HT-29 (cell line): ENCODE results near the gene APOBEC3G. TPM values are rescaled to one million over a fixed set of nuclear protein-coding genes. Genes with fewer than 3 reads are reported as not detected.
"Not testable (repeated sequence)": the region's sequence is repeated elsewhere in the genome, so short reads cannot be mapped to it uniquely, and the experiment has no call there.

ENCODE experiments used
- DNase-seq: peaks from one replicate; pipeline ENCODE4 v3.0.0-alpha.2; 2015; ENCODE audit warnings: low spot score
- total RNA-seq: library from RNA; depleted of rRNA; stranded (reverse); fragments of >200 nt; shearing (Covaris generic); gene quantifications from 2 replicates; pipeline ENCODE4 v1.2.3, GENCODE V29; 2014; rRNA removed

The APOBEC3G gene
- 0.97 TPM in 1 of 2 replicates, not detected in the other for total RNA-seq

DNA sequence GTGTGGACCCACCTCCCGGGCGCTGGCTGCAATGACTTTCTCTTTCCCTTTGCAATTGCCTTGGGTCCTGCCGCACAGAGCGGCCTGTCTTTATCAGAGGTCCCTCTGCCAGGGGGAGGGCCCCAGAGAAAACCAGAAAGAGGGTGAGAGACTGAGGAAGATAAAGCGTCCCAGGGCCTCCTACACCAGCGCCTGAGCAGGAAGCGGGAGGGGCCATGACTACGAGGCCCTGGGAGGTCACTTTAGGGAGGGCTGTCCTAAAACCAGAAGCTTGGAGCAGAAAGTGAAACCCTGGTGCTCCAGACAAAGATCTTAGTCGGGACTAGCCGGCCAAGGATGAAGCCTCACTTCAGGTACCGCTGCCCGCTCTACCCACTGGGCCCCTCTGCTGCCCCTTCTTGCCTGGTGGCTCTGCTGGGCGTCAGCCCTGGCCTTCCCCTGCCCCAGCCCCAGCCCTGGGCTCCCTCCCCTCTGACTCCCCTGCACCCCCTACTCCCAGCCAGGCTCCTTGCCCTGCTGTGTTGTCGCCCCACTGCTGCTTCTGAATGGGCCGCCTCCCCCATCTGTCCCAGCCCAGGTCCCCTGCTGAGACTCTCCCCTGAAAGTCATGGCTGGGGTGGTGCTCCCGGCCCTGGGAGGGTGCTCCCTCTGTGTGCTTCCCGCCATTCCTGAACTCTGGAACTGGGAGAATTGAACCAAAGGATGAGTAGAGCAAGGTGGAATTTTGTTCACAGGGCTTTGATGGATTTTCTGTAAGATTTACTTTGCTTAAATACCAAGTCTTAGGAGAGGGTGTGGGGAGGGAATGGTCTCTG, at the start of gene APOBEC3G:
Gene APOBEC3G, plus strand, starts transcription at position 250 of the 815 bp plus-strand sequence. Its CDS starts 87 bp downstream, at position 337.
- DNase-seq = not testable (repeated sequence)

DNA sequence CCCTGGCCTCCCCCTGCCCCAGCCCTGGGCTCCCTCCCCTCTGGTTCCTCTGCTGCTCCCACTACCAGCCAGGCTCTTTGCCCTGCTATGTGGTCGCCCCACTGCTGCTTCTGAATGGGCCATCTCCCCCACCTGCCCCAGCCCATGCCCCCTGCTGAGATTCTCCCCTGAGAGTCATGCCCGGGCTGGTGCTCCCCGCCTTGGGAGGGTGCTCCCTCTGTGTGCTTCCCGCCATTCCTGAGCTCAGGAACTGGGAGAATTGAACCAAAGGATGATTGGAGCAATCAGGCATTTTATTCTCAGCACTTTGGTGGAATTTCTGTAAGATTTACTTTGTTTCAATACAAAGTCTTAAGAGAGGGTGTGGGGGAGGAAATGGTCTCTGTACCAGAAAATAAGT, 49.4 kb upstream of the APOBEC3G start:
- no peak for DNase-seq

DNA sequence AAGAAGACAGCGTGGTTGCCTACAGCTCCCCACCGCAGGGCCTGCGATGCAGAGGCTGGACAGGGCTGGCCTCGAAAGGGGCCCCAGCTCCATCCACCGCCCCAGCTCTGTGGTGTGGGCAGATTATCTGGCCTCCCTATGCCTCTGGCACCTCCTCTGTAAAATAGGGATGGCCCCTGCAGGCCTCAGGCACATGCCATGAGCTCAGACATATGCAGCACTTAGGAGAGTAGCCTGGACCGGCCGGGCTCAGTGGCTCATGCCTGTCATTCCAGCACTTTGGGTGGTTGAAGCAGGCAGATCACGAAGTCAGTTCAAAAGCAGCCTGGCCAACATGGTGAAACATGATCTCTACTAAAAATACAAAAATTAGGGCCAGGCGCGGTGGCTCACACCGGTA, 48.8 kb upstream of the APOBEC3G start:
- no peak for DNase-seq

DNA sequence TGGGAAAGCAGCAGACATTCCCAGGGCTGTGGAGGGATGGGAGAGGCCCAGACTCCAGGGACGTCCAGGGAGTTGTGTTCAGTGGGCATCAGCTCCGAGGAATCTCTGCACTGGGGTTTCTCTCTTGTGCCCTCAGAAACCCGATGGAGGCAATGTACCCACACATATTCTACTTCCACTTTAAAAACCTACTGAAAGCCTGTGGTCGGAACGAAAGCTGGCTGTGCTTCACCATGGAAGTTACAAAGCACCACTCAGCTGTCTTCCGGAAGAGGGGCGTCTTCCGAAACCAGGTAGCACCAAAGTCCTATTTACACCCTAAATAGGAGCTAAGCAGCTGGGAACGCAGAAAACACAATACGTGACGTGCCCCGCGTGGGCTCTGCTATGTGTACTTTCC, 47.8 kb upstream of the APOBEC3G start:
- no peak for DNase-seq

DNA sequence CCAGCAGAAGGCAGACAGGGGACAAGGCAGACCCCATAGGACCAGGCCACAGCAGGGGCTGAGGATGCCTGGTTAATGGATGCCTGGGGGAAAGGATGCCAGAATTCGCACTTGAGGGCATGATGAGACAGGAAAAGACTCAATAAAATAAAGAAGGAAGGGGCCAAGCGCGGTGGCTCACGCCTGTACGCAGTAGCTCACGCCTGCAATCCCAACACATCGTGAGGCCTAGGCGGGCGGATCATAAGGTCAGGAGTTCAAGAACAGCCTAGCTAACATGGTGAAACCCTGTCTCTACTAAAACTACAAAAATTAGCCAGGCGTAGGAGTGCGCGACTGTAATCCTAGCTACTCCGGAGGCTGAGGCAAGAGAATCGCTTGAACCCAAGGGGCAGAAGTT, 46.4 kb upstream of the APOBEC3G start:
- no peak for DNase-seq

DNA sequence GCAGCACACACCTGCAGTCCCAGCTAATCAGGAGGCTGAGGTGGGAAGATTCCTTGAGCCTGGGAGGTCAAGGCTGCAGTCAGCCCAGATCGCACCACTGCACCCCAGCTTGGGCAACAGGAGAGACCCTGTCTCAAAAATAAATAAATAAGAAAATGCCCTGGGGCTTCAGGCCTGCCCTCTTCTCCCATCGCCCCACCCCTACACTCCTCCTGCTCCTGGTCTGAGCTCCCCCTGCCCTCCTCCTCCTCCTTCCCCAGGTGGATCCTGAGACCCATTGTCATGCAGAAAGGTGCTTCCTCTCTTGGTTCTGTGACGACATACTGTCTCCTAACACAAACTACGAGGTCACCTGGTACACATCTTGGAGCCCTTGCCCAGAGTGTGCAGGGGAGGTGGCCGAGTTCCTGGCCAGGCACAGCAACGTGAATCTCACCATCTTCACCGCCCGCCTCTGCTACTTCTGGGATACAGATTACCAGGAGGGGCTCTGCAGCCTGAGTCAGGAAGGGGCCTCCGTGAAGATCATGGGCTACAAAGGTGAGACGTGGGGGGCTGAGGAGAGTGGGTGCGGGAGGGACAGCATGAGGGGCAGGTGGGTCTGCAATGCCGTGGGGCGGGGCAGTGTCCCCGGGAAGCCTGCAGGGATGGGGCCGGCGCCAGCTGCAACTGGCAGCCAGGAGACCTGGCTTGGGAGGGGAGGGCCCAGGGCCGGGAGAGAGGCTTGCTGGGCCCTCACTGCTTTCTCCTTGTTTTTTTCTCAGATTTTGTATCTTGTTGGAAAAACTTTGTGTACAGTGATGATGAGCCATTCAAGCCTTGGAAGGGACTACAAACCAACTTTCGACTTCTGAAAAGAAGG, 45.4 kb upstream of the APOBEC3G start:
- DNase-seq = not testable (repeated sequence)

DNA sequence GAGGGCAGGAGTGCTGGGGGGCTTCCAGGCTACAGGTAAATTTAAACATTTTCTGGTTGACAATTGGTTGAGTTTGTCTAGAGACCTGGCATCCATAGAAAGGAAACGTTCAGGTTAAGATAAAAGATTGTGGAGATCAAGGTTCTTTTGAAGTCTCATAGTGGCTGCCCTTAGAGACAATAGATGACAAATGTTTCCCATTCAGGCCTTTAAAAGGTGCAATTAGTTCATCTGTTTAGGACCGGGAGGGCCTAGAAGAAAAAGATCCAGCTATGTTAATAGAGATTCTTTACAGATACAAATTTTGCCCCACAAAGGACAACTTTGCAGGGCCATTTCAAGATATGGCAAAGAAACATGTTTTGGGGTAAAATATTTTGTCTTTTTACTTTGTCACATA, 40.0 kb upstream of the APOBEC3G start:
- DNase-seq = not testable (repeated sequence)

DNA sequence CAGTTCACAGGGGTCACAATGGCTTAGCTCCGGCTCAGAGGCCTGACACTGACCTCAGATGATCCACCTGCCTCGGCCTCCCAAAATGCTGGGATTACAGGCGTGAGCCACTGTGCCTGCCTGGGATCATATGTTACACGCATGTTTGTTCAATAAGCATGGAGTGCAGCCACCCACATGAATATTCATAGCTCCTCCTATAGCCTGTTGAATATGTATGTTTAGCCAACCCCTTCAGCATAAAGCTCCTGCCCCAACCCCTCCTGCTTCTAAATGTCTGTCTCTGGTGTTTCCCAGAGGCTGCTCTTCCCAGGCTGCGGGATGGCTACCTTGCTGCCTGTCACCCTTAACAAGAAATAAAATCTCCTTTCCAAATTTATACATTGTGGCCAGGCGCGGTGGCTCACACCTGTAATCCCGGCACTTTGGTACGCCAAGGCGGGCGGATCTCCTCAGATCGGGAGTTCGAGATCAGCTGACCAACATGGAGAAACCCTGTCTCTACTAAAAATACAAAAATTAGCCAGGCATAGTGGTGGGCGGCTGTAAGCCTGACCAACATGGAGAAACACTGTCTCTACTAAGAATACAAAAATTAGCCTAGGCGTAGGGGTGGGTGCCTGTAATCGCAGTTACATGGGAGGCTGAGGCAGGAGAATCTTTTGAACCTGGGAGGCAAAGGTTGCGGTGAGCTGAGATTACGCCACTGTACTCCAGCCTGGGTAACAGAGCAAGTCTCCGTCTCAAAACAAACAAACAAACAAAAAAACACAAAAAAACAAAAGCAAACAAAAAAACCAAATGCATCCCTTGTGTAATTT, 37.6 kb upstream of the APOBEC3G start:
- DNase-seq = no peak

DNA sequence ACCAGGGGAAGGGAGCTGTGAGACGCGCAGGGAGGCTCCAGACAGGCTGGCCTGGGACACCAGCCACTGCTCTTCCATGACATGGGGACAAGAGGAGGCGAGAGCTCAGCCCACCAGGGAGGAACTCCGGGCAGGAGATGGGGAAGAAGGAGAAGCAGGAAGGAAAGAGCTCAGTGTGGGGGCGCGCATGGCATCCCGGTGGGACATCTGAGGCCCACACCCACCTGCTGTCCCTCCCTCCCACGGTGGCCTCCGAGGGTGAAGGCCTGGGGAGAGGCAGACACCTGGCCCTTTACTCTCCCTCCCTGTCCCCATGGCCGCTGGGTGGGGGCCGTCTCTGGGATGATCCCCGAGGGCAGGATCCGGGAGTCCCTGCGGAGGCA, 36.9 kb upstream of the APOBEC3G start:
- not testable (repeated sequence) for DNase-seq

DNA sequence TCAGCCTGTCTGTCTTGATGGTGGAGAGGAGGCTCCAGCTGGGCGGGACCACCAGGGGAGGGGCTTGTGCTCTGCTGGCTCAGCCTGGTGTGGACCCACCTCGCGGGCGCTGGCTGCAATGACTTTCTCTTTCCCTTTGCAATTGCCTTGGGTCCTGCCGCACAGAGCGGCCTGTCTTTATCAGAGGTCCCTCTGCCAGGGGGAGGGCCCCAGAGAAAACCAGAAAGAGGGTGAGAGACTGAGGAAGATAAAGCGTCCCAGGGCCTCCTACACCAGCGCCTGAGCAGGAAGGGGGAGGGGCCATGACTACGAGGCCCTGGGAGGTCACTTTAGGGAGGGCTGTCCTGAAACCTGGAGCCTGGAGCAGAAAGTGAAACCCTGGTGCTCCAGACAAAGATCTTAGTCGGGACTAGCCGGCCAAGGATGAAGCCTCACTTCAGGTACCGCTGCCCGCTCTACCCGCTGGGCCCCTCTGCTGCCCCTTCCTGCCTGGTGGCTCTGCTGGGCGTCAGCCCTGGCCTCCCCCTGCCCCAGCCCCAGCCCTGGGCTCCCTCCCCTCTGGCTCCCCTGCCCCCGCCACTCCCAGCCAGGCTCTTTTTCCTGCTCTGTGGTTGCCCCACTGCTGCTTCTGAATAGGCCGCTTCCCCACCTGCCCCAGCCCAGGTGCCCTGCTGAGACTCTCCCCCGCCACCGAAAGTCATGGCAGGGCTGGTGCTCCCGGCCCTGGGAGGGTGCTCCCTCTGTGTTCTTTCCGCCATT, 36.4 kb upstream of the APOBEC3G start, which contains the start of gene APOBEC3F:
Gene APOBEC3F, plus strand, starts transcription at position 327 of the 759 bp plus-strand sequence. Its CDS starts 97 bp downstream, at position 424.
- not testable (repeated sequence) for DNase-seq

DNA sequence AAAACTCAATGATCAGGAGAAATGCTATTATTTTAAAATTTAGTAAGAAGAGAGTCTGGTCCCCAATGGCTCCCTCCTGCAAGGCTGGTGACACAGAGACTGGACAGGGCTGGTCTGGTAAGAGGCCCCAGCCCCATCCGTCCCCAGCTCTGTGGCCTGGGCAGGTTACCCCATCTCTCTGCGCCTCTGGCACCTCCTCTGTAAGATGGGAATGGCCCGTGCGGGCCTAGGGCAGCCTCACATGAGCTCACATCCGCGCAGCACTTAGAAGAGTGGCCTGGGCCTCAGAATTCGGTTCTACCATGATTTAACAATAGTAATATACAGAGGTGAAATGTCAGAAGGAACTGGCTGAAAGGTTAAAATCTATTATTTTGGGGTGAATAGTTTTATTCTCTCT, 35.2 kb upstream of the APOBEC3G start:
- DNase-seq = no peak

DNA sequence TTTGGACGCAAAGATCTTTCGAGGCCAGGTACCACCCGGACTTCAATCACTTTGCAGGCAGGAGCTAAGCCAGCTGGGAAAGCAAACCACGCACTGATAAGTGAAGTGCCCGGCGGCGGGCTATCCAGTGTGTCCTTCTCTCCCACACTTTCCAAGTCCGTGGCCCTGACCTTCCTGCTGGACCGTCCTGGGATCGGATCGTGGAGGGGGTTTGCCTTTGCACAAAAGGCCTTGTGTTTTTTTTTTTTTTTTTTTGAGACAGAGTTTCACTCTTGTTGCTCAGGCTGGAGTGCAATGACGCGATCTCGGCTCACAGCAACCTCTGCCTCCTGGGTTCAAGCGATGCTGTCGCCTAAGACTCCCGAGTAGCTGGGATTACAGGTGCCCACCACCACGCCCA, 34.0 kb upstream of the APOBEC3G start:
- DNase-seq = not testable (repeated sequence)

DNA sequence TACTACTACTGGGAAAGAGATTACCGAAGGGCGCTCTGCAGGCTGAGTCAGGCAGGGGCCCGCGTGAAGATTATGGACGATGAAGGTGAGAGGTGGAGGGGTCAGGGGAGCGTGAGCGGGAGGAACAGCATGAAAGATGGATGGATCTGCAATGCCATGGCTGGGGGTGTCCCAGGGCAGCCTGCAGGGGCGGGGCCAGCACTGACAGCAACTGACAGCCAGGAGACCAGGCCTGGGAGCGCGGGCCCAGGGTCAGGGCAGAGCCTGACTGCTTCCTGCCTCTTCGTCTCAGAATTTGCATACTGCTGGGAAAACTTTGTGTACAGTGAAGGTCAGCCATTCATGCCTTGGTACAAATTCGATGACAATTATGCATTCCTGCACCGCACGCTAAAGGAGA, 31.9 kb upstream of the APOBEC3G start:
- DNase-seq = not testable (repeated sequence)

DNA sequence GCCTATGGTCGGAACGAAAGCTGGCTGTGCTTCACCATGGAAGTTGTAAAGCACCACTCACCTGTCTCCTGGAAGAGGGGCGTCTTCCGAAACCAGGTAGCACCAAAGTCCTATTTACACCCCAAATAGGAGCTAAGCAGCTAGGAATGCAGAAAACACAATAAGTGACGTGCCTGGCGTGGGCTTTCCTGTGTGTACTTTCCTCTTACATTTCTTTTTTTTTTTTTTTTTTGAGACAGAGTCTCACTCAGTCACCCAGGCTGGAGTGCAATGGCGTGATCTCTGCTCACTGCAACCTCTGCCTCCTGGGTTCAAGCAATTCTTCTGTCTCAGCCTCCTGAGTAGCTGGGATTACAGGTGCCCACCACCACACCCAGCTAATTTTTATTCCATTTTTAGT, 27.6 kb upstream of the APOBEC3G start:
- not testable (repeated sequence) for DNase-seq

DNA sequence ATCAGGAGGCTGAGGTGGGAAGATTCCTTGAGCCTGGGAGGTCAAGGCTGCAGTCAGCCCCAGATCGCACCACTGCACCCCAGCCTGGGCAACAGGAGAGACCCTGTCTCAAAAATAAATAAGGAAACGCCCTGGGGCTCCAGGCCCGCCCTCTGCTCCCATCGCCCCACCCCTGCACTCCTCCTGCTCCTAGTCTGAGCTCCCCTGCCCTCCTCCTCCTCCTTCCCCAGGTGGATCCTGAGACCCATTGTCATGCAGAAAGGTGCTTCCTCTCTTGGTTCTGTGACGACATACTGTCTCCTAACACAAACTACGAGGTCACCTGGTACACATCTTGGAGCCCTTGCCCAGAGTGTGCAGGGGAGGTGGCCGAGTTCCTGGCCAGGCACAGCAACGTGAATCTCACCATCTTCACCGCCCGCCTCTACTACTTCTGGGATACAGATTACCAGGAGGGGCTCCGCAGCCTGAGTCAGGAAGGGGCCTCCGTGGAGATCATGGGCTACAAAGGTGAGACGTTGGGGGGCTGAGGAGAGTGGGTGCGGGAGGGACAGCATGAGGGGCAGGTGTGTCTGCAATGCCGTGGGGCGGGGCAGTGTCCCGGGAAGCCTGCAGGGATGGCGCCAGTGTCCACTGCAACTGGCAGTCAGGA, 25.1 kb upstream of the APOBEC3G start:
- not testable (repeated sequence) for DNase-seq

DNA sequence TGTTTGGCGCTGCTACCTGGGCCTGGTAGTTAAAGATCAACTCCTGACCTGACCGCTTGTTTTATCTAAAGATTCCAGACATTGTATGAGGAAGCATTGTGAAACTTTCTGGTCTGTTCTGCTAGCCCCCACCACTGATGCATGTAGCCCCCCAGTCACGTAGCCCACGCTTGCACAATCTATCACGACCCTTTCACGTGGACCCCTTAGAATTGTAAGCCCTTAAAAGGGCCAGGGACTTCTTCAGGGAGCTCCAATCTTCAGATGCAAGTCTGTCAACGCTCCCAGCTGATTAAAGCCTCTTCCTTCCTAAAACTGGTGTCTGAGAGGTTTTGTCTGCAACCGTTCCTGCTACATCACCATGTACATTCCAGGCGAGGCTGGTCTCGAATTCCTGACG, 21.4 kb upstream of the APOBEC3G start:
- DNase-seq = no peak

DNA sequence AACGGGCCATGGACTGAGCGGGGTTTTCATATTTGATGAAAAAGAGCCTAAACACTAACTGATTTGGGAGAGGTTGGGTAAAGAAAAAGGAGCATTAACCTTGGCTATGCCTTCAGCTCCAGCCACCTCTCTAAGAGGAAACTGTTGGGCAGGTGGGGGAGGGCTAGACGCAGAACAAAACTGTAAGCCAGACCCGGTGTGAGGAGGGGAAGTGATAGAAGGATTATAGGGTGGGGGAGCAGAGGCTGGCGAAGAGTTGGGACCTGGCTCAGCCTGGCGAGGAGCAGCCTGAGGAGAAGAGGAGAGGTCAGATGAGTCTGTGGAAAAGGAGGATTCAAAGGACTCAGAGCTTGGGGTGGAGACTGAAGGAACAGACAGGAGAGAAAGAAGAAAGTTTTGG, 15.8 kb upstream of the APOBEC3G start:
- DNase-seq = not testable (repeated sequence)

DNA sequence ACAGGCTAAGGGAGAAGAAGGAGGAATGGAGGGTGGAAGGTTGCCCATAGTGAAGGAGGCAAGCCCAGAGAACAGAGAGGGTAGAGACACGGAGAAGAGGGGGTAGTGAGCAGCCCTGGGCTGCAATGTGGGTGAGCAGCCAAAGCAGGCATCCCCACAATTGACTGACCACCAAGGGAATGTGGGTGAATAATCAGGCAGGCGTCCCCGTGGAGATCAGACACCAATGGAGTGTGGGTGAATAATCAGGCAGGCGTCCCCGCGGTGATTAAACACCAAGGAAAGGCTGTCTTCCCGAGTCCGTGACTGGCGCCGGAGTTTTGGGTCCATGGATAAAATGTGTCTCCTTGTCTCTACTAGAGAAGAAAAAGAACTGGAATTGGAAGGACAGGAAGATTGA, 15.1 kb upstream of the APOBEC3G start:
- DNase-seq = not testable (repeated sequence)

DNA sequence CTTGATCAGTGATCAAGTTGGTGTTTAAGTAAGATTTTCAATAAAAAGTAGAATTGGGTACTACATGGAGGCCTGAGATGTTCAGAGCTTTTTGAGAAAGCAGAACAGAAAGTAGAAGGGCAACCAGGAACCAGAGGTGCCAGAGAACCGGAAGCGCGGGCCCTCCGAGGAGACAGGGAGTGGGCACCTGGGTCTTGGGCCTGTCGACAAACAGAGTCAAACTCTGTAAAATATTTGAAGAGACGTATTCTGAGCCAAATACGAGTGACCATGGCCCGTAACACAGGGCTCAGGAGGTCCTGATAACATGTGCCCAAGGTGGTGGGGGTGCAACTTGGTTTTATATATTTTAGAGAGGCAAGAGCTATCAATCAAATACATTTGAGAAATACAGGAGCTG, 13.2 kb upstream of the APOBEC3G start:
- DNase-seq = not testable (repeated sequence)
